ENCODE data around the gene HS3ST5. TPM values are rescaled to one million over a fixed set of nuclear protein-coding genes. Genes with fewer than 3 reads are reported as not detected.

The HS3ST5 gene
- total and polyA plus RNA-seq, 7 experiments from 2014 or later: not detected

DNA sequence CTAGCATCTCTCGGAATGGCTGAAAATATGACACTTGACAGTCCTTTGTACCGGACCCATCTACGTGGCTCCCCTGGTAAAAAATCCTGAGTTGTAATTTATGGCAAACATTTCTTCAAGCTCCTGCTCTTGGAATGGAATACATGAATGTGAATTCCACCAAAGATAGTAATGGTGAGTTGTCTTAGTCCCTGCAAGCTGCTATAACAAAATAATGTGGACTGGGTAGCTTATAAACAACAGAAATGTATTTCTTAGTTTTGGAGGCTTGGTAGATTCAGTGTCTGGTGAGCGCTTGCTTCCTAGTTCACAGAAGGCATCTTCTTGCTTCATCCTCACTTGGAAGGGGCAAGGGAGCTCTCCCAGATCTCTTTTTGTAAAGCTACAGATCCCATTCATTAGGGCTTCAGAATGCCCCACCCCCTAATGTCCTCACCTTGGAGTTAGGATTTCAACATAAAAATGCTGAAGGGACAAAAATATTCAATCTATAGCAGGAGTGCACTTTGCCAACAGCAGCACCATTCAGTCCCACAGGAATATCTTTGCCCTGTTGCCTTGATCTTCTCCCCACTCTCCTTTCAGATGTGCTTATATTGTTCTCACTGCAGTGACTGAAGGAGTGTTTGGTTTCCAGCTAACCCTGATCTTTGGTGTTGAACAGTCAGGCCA is 204.1 kb downstream of the HS3ST5 start:
- Histone ChIP-seq H3K4me3 (ENCODE audit: low read length) (no peak overlapping the region), H3K27ac (ENCODE audit: low read depth, low read length) (no peak overlapping the region), H3K4me1 (ENCODE audit: control insufficient read depth in 2 of 2, insufficient read depth in 2 of 2, low read length in 2 of 2) (no peaks in the 10 kb centered on the region), H3K27me3 (ENCODE audit: control insufficient read depth in 2 of 2, insufficient read depth in 2 of 2, low read length in 2 of 2) (no peaks in the 10 kb centered on the region), H3K9me3 (ENCODE audit: control insufficient read depth in 2 of 3, low read length in 3 of 3) (no peaks in the 10 kb centered on the region), H3K36me3 (ENCODE audit: control insufficient read depth in 2 of 3, insufficient read depth in 3 of 3, low read length in 3 of 3) (no peaks in the 10 kb centered on the region)
- Mint-ChIP-seq H3K9me3 (peaks cover 0 to 6% (median 0%) of the 10 kb centered on the region in 11 donors), H3K27ac (no peak overlapping the region), H3K27me3 (peaks cover 0 to 27% (median 19%) of the 10 kb centered on the region in 5 donors), H3K4me3 (no peak overlapping the region), H3K4me1 (no peaks in the 10 kb centered on the region), H3K36me3 (no peaks in the 10 kb centered on the region)
- POLR2A ChIA-PET: no interaction called here
- CTCF ChIA-PET: no interaction called here
- ATAC-seq (no peak), DNase-seq (no peak)
- intact Hi-C loops (cut with micrococcal nuclease): no loop called here

DNA sequence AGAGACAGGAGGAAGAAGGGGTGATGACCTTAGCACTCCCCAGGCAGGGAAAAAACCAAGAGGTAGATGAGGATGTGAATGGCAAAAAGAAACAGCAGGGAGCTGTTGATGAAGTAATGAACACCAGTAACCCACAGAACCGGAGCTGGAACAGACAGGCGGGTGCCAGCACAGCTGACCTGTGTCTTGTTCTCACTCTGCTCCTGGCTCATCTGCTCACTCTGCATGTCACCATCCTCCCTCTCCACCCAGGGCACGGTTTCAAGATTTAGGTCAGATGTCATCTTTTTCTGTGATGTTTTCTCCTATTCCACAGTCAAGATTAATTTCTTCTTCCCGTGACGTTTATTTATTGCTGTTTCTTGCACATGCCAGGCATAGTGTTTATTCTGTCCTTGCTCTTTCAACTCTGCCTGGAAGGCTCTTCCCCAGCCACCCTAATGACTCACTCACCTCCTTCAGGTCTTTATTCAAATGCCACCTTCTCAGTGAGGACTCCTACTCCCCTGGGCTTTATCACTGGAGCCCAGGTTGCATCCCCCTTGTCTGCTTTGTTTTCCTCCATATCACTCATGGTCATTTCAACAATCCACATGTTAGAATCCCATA is 207.4 kb downstream of the HS3ST5 start:
- Histone ChIP-seq H3K9me3 (ENCODE audit: control insufficient read depth in 2 of 3, low read length in 3 of 3) (no peaks in the 10 kb centered on the region), H3K27ac (ENCODE audit: low read depth, low read length) (no peak overlapping the region), H3K4me1 (ENCODE audit: control insufficient read depth in 2 of 2, insufficient read depth in 2 of 2, low read length in 2 of 2) (no peaks in the 10 kb centered on the region), H3K36me3 (ENCODE audit: control insufficient read depth in 2 of 3, insufficient read depth in 3 of 3, low read length in 3 of 3) (no peaks in the 10 kb centered on the region), H3K4me3 (ENCODE audit: low read length) (no peak overlapping the region), H3K27me3 (ENCODE audit: control insufficient read depth in 2 of 2, insufficient read depth in 2 of 2, low read length in 2 of 2) (no peaks in the 10 kb centered on the region)
- POLR2A ChIA-PET: no interaction called here
- no peaks in the 10 kb centered on the region for H3K36me3 Mint-ChIP-seq
- ATAC-seq: no peak
- no peaks in the 10 kb centered on the region for H3K4me1 Mint-ChIP-seq
- peak overlapping the region in 1 of 9 donors; percentile 37 for H3K27ac Mint-ChIP-seq
- no peak for DNase-seq
- peaks cover 0 to 33% (median 16%) of the 10 kb centered on the region in 5 donors for H3K27me3 Mint-ChIP-seq
- CTCF ChIA-PET: no interaction called here
- intact Hi-C loops (cut with micrococcal nuclease): no loop called here
- no peak overlapping the region for H3K4me3 Mint-ChIP-seq
- H3K9me3 Mint-ChIP-seq: peaks cover 0 to 4% (median 0%) of the 10 kb centered on the region in 11 donors

DNA sequence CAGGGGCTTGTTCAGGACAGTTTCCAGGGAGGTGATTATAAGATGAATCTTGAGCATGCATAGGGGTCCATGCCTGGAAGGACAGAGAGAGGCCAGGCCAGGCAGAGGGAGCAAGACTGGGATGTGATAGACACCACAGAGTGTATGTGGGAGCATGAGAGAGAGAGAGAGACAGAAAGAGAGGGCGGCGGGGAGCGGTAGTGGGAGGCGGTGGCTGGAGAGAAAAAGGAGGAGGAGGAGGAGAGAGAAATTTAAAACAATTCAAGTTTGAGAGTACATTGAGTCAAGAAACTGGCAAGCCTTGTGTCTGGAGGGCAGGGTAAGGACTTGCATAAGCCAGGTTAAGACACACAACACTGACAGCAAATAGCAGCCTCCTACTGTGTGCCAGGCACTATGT is 209.0 kb downstream of the HS3ST5 start:
- Mint-ChIP-seq H3K27me3 (peaks cover 0 to 33% (median 18%) of the 10 kb centered on the region in 5 donors), H3K9me3 (peaks cover 0 to 4% (median 0%) of the 10 kb centered on the region in 11 donors), H3K36me3 (no peaks in the 10 kb centered on the region), H3K4me3 (no peak overlapping the region), H3K27ac (no peak overlapping the region), H3K4me1 (peaks cover 0 to 2% (median 0%) of the 10 kb centered on the region in 7 donors)
- Histone ChIP-seq H3K4me1 (ENCODE audit: control insufficient read depth in 2 of 2, insufficient read depth in 2 of 2, low read length in 2 of 2) (no peaks in the 10 kb centered on the region), H3K4me3 (ENCODE audit: low read length) (no peak overlapping the region), H3K27me3 (ENCODE audit: control insufficient read depth in 2 of 2, insufficient read depth in 2 of 2, low read length in 2 of 2) (no peaks in the 10 kb centered on the region), H3K9me3 (ENCODE audit: control insufficient read depth in 2 of 3, low read length in 3 of 3) (no peaks in the 10 kb centered on the region), H3K27ac (ENCODE audit: low read depth, low read length) (no peak overlapping the region), H3K36me3 (ENCODE audit: control insufficient read depth in 2 of 3, insufficient read depth in 3 of 3, low read length in 3 of 3) (no peaks in the 10 kb centered on the region)
- intact Hi-C loops (cut with micrococcal nuclease): no loop called here
- ChIA-PET POLR2A (no interaction called here), CTCF (no interaction called here)
- ATAC-seq (no peak), DNase-seq (no peak)

DNA sequence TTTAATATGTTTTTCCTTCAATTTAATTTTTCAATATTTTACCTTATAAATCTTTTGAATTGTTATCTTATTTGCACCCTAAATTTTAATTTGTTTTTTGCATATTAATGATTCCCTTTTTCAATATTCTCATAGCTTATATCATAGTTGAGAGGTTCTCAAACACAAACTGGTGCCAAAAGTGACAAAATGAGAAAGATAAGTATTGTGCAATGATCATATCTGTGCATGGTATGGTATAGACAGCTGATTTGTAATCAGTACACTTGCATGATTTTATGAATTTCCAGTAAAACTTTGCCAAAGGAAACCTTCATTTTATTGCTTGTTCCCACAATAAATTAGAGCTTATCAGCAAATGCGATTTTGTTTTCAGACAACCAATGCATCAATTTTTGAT is 210.9 kb downstream of the HS3ST5 start:
- Mint-ChIP-seq H3K9me3 (peaks cover 0 to 4% (median 0%) of the 10 kb centered on the region in 11 donors), H3K4me1 (peaks cover 0 to 2% (median 0%) of the 10 kb centered on the region in 7 donors), H3K27me3 (peaks cover 0 to 31% (median 16%) of the 10 kb centered on the region in 5 donors), H3K27ac (no peak overlapping the region), H3K36me3 (no peaks in the 10 kb centered on the region), H3K4me3 (no peak overlapping the region)
- H3K4me3 ChIP-seq (ENCODE audit: low read length): no peak overlapping the region
- H3K27me3 ChIP-seq (ENCODE audit: control insufficient read depth in 2 of 2, insufficient read depth in 2 of 2, low read length in 2 of 2): no peaks in the 10 kb centered on the region
- no peaks in the 10 kb centered on the region for H3K4me1 ChIP-seq (ENCODE audit: control insufficient read depth in 2 of 2, insufficient read depth in 2 of 2, low read length in 2 of 2)
- H3K36me3 ChIP-seq (ENCODE audit: control insufficient read depth in 2 of 3, insufficient read depth in 3 of 3, low read length in 3 of 3): no peaks in the 10 kb centered on the region
- CTCF ChIA-PET: interaction anchor here (0.6 kb wide), 1 partner anchor 41 kb away, joined by 5 read pairs; no protein-coding TSS in a partner anchor
- H3K27ac ChIP-seq (ENCODE audit: low read depth, low read length): no peak overlapping the region
- intact Hi-C loops (cut with micrococcal nuclease): no loop called here
- ATAC-seq: no peak
- no peak for DNase-seq
- H3K9me3 ChIP-seq (ENCODE audit: control insufficient read depth in 2 of 3, low read length in 3 of 3): no peaks in the 10 kb centered on the region
- POLR2A ChIA-PET: no interaction called here

DNA sequence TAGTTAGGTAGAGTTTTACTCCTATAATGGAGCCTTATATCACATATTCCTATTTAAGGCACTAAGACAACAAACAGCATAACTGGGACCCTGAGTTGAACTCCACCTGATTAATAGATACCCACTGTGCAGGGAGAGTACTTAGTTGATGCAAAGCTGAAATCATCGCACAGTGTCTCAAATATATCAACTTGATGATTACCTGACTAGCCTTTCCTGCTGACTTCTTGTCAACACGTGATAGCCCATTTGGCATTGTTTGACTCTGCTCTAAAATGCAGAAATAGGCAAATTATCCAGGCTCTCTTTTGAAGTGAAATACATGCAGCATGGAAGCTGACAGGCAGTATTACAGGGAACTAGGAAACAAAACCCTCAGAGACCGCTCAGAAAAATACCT is 217.2 kb downstream of the HS3ST5 start:
- Histone ChIP-seq H3K4me1 (ENCODE audit: control insufficient read depth in 2 of 2, insufficient read depth in 2 of 2, low read length in 2 of 2) (no peaks in the 10 kb centered on the region), H3K27ac (ENCODE audit: low read depth, low read length) (no peak overlapping the region), H3K9me3 (ENCODE audit: control insufficient read depth in 2 of 3, low read length in 3 of 3) (no peaks in the 10 kb centered on the region), H3K36me3 (ENCODE audit: control insufficient read depth in 2 of 3, insufficient read depth in 3 of 3, low read length in 3 of 3) (no peaks in the 10 kb centered on the region), H3K4me3 (ENCODE audit: low read length) (no peak overlapping the region), H3K27me3 (ENCODE audit: control insufficient read depth in 2 of 2, insufficient read depth in 2 of 2, low read length in 2 of 2) (no peaks in the 10 kb centered on the region)
- no peak for ATAC-seq
- POLR2A ChIA-PET: no interaction called here
- CTCF ChIA-PET: no interaction called here
- Mint-ChIP-seq H3K36me3 (no peaks in the 10 kb centered on the region), H3K27me3 (peaks cover 2 to 35% (median 23%) of the 10 kb centered on the region in 5 donors), H3K27ac (no peak overlapping the region), H3K4me1 (peaks cover 0 to 2% (median 0%) of the 10 kb centered on the region in 7 donors), H3K9me3 (no peaks in the 10 kb centered on the region), H3K4me3 (no peak overlapping the region)
- no peak for DNase-seq
- intact Hi-C loops (cut with micrococcal nuclease): no loop called here

DNA sequence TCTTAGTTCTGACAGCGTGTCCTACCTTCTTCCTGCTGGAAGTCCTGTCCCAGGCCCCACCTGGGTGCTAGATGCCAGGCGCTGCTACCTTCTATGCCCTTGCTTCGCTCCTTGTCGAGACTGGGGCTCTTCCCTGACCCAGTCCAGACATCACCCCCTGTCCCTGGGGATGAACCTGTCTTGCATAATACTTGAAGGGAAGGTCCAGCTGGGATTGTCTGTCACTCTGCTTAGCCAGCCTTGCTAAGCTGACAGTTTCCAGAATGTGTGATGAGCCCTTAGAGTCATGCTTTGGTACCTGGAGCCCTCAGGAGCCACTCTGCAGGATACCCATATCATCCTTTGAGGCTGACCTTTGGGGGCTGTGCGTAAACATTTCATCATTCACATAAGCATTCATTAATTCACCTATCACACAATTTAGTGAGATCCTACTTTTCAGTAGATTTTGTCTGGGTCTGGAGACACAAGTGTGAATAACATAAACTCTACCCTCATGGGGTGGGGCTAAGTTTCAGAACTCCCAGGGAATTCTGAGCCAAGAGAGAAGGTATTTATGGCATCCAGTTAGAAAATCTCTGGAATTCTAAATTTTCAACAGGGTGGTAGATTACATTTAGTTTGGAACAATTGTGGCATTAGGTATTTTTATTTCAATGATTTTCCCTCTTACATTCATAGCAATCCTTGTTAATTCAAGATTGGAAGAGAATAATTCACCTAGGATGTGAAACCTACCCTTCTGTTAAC is 220.7 kb downstream of the HS3ST5 start:
- CTCF ChIA-PET: no interaction called here
- H3K27me3 Mint-ChIP-seq: peaks cover 4 to 45% (median 34%) of the 10 kb centered on the region in 5 donors
- no peak for ATAC-seq

More for the DNA sequence above, 220.7 kb downstream of the HS3ST5 start:
- DNase-seq: no peak
- no peaks in the 10 kb centered on the region for H3K9me3 Mint-ChIP-seq
- Histone ChIP-seq H3K27me3 (ENCODE audit: control insufficient read depth in 2 of 2, insufficient read depth in 2 of 2, low read length in 2 of 2) (no peaks in the 10 kb centered on the region), H3K4me3 (ENCODE audit: low read length) (no peak overlapping the region), H3K9me3 (ENCODE audit: control insufficient read depth in 2 of 3, low read length in 3 of 3) (no peaks in the 10 kb centered on the region), H3K27ac (ENCODE audit: low read depth, low read length) (no peak overlapping the region), H3K36me3 (ENCODE audit: control insufficient read depth in 2 of 3, insufficient read depth in 3 of 3, low read length in 3 of 3) (no peaks in the 10 kb centered on the region), H3K4me1 (ENCODE audit: control insufficient read depth in 2 of 2, insufficient read depth in 2 of 2, low read length in 2 of 2) (no peaks in the 10 kb centered on the region)
- POLR2A ChIA-PET: no interaction called here
- no peaks in the 10 kb centered on the region for H3K4me1 Mint-ChIP-seq
- intact Hi-C loops (cut with micrococcal nuclease): no loop called here
- no peak overlapping the region for H3K27ac Mint-ChIP-seq
- H3K4me3 Mint-ChIP-seq: no peak overlapping the region
- H3K36me3 Mint-ChIP-seq: no peaks in the 10 kb centered on the region

All from naive thymus-derived CD4-positive, alpha-beta T cell (primary cell).